Sigmoid colon (tissue), 4 donors: ENCODE results near the gene CFAP99.
"Not testable (repeated sequence)": the region's sequence is repeated elsewhere in the genome, so short reads cannot be mapped to it uniquely, and the experiment has no call there.

Source experiments
- EP300 ChIP-seq, 4 donors: sonication (generic); formaldehyde crosslinking; IDR thresholded peaks; one replicate each; pipeline ENCODE4 v1.6.1; 2017; ENCODE audit warnings: antibody characterized with exemption in 4 of 4
- TF ChIP-seq, protein P1 (sequence below), 4 experiments: fragments of 450-650 bp in 3 of 4; fragments of 200-600 bp in 1 of 4; IDR thresholded peaks; one replicate each; pipeline ENCODE4 v1.5.1; 2016 to 2019; ENCODE audit warnings: antibody characterized with exemption in 4 of 4, mild to moderate bottlenecking in 3 of 4, moderate library complexity in 2 of 4

DNA sequence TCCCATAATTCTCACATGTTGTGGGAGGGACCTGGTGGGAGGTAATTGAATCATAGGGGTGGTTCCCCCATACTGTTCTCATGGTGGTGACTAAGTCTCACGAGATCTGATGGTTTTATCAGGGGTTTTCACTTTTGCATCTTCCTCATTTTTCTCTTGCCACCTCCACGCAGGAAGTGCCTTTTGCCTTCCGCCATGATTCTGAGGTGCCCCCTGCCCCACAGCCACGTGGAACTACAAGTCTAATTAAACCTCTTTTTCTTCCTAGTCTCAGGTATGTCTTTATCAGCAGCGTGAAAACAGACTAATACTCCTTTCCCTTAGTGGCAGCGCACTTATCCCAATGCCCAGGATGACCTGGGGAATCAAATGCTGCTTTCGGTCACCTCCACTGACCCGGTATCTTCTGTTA, 35.5 kb upstream of the CFAP99 start:
- TF ChIP-seq, protein P1, sequence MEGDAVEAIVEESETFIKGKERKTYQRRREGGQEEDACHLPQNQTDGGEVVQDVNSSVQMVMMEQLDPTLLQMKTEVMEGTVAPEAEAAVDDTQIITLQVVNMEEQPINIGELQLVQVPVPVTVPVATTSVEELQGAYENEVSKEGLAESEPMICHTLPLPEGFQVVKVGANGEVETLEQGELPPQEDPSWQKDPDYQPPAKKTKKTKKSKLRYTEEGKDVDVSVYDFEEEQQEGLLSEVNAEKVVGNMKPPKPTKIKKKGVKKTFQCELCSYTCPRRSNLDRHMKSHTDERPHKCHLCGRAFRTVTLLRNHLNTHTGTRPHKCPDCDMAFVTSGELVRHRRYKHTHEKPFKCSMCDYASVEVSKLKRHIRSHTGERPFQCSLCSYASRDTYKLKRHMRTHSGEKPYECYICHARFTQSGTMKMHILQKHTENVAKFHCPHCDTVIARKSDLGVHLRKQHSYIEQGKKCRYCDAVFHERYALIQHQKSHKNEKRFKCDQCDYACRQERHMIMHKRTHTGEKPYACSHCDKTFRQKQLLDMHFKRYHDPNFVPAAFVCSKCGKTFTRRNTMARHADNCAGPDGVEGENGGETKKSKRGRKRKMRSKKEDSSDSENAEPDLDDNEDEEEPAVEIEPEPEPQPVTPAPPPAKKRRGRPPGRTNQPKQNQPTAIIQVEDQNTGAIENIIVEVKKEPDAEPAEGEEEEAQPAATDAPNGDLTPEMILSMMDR (IDR thresholded peaks at IDR 0.05): not testable (repeated sequence)
- TF ChIP-seq EP300 (IDR thresholded peaks at IDR 0.05): not testable (repeated sequence)
